Skeletal muscle tissue (tissue), 4 donors: ENCODE data around the gene CD2. TPM values are rescaled to one million over a fixed set of nuclear protein-coding genes. Genes with fewer than 3 reads are reported as not detected.
"Not testable (repeated sequence)": the region's sequence is repeated elsewhere in the genome, so short reads cannot be mapped to it uniquely, and the experiment has no call there.

Experiments
- H3K27ac ChIP-seq: one replicate; pipeline ENCODE4 v1.7.0; 2013; ENCODE audit warnings: mild to moderate bottlenecking, low read depth, low read length, inconsistent platforms
- H3K27me3 ChIP-seq, 3 donors: one replicate each; pipeline ENCODE4 v1.7.0; 2013; ENCODE audit warnings: low read length in 3 of 3; ENCODE audit not compliant: control insufficient read depth in 3 of 3, insufficient read depth in 3 of 3
- H3K36me3 ChIP-seq, 3 donors: one replicate each; pipeline ENCODE4 v1.7.0; 2013; ENCODE audit warnings: low read length in 3 of 3; ENCODE audit not compliant: control insufficient read depth in 3 of 3, insufficient read depth in 3 of 3
- H3K4me1 ChIP-seq, 3 donors: one replicate each; pipeline ENCODE4 v1.7.0; 2013; ENCODE audit warnings: low read length in 3 of 3, mild to moderate bottlenecking in 3 of 3; ENCODE audit not compliant: control insufficient read depth in 3 of 3, insufficient read depth in 3 of 3
- H3K4me3 ChIP-seq, 3 donors: one replicate each; pipeline ENCODE4 v1.7.0; 2013; ENCODE audit warnings: low read length in 3 of 3
- H3K9ac ChIP-seq, 3 donors: one replicate each; pipeline ENCODE4 v1.7.0; 2013; ENCODE audit warnings: low read length in 3 of 3, mild to moderate bottlenecking in 3 of 3, moderate library complexity in 2 of 3, low read depth in 1 of 3
- H3K9me3 ChIP-seq, 3 donors: one replicate each; pipeline ENCODE4 v1.7.0; 2013; ENCODE audit warnings: low read length in 3 of 3; ENCODE audit not compliant: control insufficient read depth in 3 of 3
- total RNA-seq: library from RNA; depleted of rRNA; stranded (reverse); fragments of >200 nt; gene quantifications from one replicate; pipeline ENCODE4 v1.2.3, GENCODE V29; 2014
- donor health status: Osteomylitis.

The CD2 gene
- total RNA-seq, 1 donor from 2014 or later: under 0.01 TPM

- peaks cover 12 to 14% (median 12%) of the 10 kb centered on the region in 3 donors for H3K9me3 ChIP-seq
- no peak overlapping the region for H3K4me3 ChIP-seq
- no peak overlapping the region for H3K27ac ChIP-seq
- no peaks in the 10 kb centered on the region for H3K27me3 ChIP-seq
- H3K36me3 ChIP-seq: peaks cover 0 to 2% (median 0%) of the 10 kb centered on the region in 3 donors
- no peak overlapping the region for H3K9ac ChIP-seq
- no peaks in the 10 kb centered on the region for H3K4me1 ChIP-seq
These were observed 13.5 kb upstream of the CD2 start for GRCh38 chr1:116740746-116741145.

- peaks cover 12 to 14% (median 12%) of the 10 kb centered on the region in 3 donors for H3K9me3 ChIP-seq
- no peaks in the 10 kb centered on the region for H3K27me3 ChIP-seq
- no peak overlapping the region for H3K27ac ChIP-seq
- H3K4me3 ChIP-seq: no peak overlapping the region
- no peaks in the 10 kb centered on the region for H3K4me1 ChIP-seq
- H3K9ac ChIP-seq: no peak overlapping the region
- H3K36me3 ChIP-seq: peaks cover 0 to 2% (median 0%) of the 10 kb centered on the region in 3 donors
These were observed 12.2 kb upstream of the CD2 start for GRCh38 chr1:116741836-116742565.

GRCh38 chr1:116743535-116743934, 10.7 kb upstream of the CD2 start:
- H3K4me1 ChIP-seq: no peaks in the 10 kb centered on the region
- H3K36me3 ChIP-seq: peaks cover 0 to 2% (median 0%) of the 10 kb centered on the region in 3 donors
- H3K27ac ChIP-seq: no peak overlapping the region
- H3K9ac ChIP-seq: no peak overlapping the region
- peaks cover 12 to 18% (median 16%) of the 10 kb centered on the region in 3 donors for H3K9me3 ChIP-seq
- no peaks in the 10 kb centered on the region for H3K27me3 ChIP-seq
- no peak overlapping the region for H3K4me3 ChIP-seq

- Histone ChIP-seq H3K9me3 (peaks cover 7 to 19% (median 12%) of the 10 kb centered on the region in 3 donors), H3K36me3 (peaks cover 0 to 2% (median 0%) of the 10 kb centered on the region in 3 donors), H3K4me3 (no peak overlapping the region), H3K27ac (no peak overlapping the region), H3K27me3 (no peaks in the 10 kb centered on the region), H3K4me1 (no peaks in the 10 kb centered on the region), H3K9ac (no peak overlapping the region)
These were observed 6.0 kb upstream of the CD2 start for GRCh38 chr1:116748272-116748671.

GRCh38 chr1:116751146-116751545, 3.1 kb upstream of the CD2 start:
- Histone ChIP-seq H3K27me3 (no peaks in the 10 kb centered on the region), H3K9me3 (peaks cover 0 to 9% (median 4%) of the 10 kb centered on the region in 3 donors), H3K4me3 (no peak overlapping the region), H3K4me1 (no peaks in the 10 kb centered on the region), H3K27ac (no peak overlapping the region), H3K36me3 (no peaks in the 10 kb centered on the region), H3K9ac (no peak overlapping the region)

GRCh38 chr1:116751621-116752020, 2.6 kb upstream of the CD2 start:
- Histone ChIP-seq H3K9ac (no peak overlapping the region), H3K4me3 (no peak overlapping the region), H3K27me3 (no peaks in the 10 kb centered on the region), H3K27ac (no peak overlapping the region), H3K9me3 (peaks cover 0 to 9% (median 4%) of the 10 kb centered on the region in 3 donors), H3K4me1 (no peaks in the 10 kb centered on the region), H3K36me3 (no peaks in the 10 kb centered on the region)

- no peak overlapping the region for H3K27ac ChIP-seq
- H3K4me3 ChIP-seq: no peak overlapping the region
- no peak overlapping the region for H3K9ac ChIP-seq
These were observed 918 bp upstream of the CD2 start for GRCh38 chr1:116753312-116753711.

GRCh38 chr1:116755066-116755465, 836 bp downstream of the CD2 start:
- H3K4me3 ChIP-seq: no peak overlapping the region
- no peak overlapping the region for H3K27ac ChIP-seq

More at GRCh38 chr1:116753312-116753711, 918 bp upstream of the CD2 start:
- no peaks in the 10 kb centered on the region for H3K4me1 ChIP-seq
- H3K27me3 ChIP-seq: no peaks in the 10 kb centered on the region
- peaks cover 0 to 8% (median 0%) of the 10 kb centered on the region in 3 donors for H3K9me3 ChIP-seq
- no peaks in the 10 kb centered on the region for H3K36me3 ChIP-seq

GRCh38 chr1:116755681-116756080, 1.5 kb downstream of the CD2 start:
- Histone ChIP-seq H3K9me3 (no peaks in the 10 kb centered on the region), H3K27me3 (no peaks in the 10 kb centered on the region), H3K36me3 (no peaks in the 10 kb centered on the region), H3K27ac (no peak overlapping the region), H3K4me1 (no peaks in the 10 kb centered on the region), H3K9ac (no peak overlapping the region), H3K4me3 (no peak overlapping the region)

More at GRCh38 chr1:116755066-116755465, 836 bp downstream of the CD2 start:
- Histone ChIP-seq H3K36me3 (no peaks in the 10 kb centered on the region), H3K4me1 (no peaks in the 10 kb centered on the region), H3K27me3 (no peaks in the 10 kb centered on the region), H3K9me3 (no peaks in the 10 kb centered on the region), H3K9ac (no peak overlapping the region)

GRCh38 chr1:116756092-116756491, 1.9 kb downstream of the CD2 start:
- not testable (repeated sequence) for H3K9ac ChIP-seq, H3K4me3 ChIP-seq, H3K27ac ChIP-seq, H3K27me3 ChIP-seq, H3K9me3 ChIP-seq, H3K36me3 ChIP-seq, H3K4me1 ChIP-seq
